AG04450 (cell line): Measurements from ENCODE around the gene RPA1. TPM values are rescaled to one million over a fixed set of nuclear protein-coding genes. Genes with fewer than 3 reads are reported as not detected.

Experiments
- CTCF ChIA-PET: fragments of 300-600, 350-600 bp; formaldehyde crosslinking; extraction: SDS; loops from one replicate; lab custom pipeline; 2022; ENCODE audit warnings: antibody characterized with exemption, inconsistent platforms; lab: Charles Lee
- POLR2A ChIA-PET: fragments of 350-600 bp; formaldehyde crosslinking; extraction: SDS; loops from one replicate; lab custom pipeline; 2021; ENCODE audit warnings: antibody characterized with exemption, inconsistent platforms; lab: Yijun Ruan, JAX
- DNase-seq: peaks from one replicate; pipeline ENCODE4 v3.0.0-alpha.2; 2011; ENCODE audit warnings: low read depth, low spot score
- H3K27ac ChIP-seq: one replicate; pipeline ENCODE4 v1.5.1; 2012; ENCODE audit warnings: low read depth, low read length, control low read depth
- H3K27me3 ChIP-seq: one replicate; pipeline ENCODE4 v1.6.0; 2012; ENCODE audit warnings: low read length; ENCODE audit not compliant: control insufficient read depth, insufficient read depth
- H3K4me3 ChIP-seq: 2 replicates; pipeline ENCODE4 v1.5.1; 2011; ENCODE audit warnings: mild to moderate bottlenecking, low read depth, low read length, control low read depth
- H3K9me3 ChIP-seq: 2 replicates; pipeline ENCODE4 v1.5.1; 2012; ENCODE audit warnings: low read length; ENCODE audit not compliant: control insufficient read depth, insufficient read depth
- polyA plus RNA-seq: library from polyadenylated mRNA; depleted of rRNA; stranded (reverse); fragments of >200 nt; gene quantifications from 2 replicates; pipeline ENCODE4 v1.2.3, GENCODE V29; 2011
- TF ChIP-seq, protein P1 (sequence below): IDR thresholded peaks from 2 replicates; pipeline ENCODE4 v1.5.1; 2011; ENCODE audit warnings: low read depth, low read length, control low read depth, inconsistent platforms

Gene RPA1
- polyA plus RNA-seq, 1 experiment: 56.4 TPM

GRCh38 chr17:1871756-1872155, 42.0 kb downstream of the RPA1 start:
- no peaks in the 10 kb centered on the region for H3K9me3 ChIP-seq
- CTCF ChIA-PET: no interaction called here
- POLR2A ChIA-PET: no interaction called here
- H3K27me3 ChIP-seq: no peaks in the 10 kb centered on the region
- no peak for DNase-seq
- H3K27ac ChIP-seq: no peak overlapping the region
- TF ChIP-seq, protein P1, sequence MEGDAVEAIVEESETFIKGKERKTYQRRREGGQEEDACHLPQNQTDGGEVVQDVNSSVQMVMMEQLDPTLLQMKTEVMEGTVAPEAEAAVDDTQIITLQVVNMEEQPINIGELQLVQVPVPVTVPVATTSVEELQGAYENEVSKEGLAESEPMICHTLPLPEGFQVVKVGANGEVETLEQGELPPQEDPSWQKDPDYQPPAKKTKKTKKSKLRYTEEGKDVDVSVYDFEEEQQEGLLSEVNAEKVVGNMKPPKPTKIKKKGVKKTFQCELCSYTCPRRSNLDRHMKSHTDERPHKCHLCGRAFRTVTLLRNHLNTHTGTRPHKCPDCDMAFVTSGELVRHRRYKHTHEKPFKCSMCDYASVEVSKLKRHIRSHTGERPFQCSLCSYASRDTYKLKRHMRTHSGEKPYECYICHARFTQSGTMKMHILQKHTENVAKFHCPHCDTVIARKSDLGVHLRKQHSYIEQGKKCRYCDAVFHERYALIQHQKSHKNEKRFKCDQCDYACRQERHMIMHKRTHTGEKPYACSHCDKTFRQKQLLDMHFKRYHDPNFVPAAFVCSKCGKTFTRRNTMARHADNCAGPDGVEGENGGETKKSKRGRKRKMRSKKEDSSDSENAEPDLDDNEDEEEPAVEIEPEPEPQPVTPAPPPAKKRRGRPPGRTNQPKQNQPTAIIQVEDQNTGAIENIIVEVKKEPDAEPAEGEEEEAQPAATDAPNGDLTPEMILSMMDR: no peak
- H3K4me3 ChIP-seq: no peak overlapping the region

DNA sequence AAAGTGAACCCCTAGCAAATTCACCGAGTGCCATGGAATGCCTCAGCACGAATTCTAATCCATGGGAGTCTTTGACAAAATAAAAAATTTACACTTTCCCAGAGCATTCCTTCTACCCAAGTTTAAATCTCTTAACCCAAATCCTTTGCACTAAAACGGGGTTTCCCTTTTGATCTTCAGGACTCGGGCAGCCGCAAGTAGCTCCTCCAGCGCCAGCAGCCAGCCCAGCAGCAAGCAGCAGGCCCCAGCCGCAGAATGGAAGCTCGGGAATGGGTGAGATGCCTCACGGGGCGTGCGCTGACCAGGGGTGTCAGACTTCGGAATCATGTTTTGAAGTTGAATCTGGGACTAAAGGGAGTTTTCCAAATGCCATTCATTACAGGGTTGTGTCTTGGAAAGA, 42.4 kb downstream of the RPA1 start:
- H3K27ac ChIP-seq: no peak overlapping the region
- CTCF ChIA-PET: no interaction called here
- no peaks in the 10 kb centered on the region for H3K27me3 ChIP-seq

DNA sequence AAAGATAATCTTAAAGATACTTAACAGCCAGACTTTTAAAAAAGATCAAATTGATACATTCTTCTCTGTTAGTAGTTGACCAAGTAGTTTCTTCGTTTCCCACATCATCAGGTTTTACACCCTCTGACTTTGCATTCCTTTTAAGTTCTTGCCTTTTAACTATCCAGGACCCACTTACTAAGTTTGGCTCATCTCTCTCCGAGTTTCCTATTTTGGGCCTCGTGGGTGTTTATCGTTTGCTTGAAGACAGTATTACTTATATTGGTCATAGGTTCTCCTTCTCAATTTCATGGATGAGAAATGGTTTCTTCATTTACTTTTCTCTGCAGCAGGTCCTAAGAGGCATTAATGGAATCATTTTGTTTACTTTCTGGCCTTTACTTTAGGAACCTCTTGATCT, 43.2 kb downstream of the RPA1 start:
- Histone ChIP-seq H3K27ac (no peak overlapping the region), H3K4me3 (no peak overlapping the region), H3K27me3 (no peaks in the 10 kb centered on the region), H3K9me3 (no peaks in the 10 kb centered on the region)
- TF ChIP-seq, protein P1: no peak
- ChIA-PET CTCF (no interaction called here), POLR2A (no interaction called here)
- no peak for DNase-seq

More for the DNA sequence above, 42.4 kb downstream of the RPA1 start:
- TF ChIP-seq, protein P1: no peak
- POLR2A ChIA-PET: no interaction called here
- no peak overlapping the region for H3K4me3 ChIP-seq
- DNase-seq: no peak
- H3K9me3 ChIP-seq: no peaks in the 10 kb centered on the region

DNA sequence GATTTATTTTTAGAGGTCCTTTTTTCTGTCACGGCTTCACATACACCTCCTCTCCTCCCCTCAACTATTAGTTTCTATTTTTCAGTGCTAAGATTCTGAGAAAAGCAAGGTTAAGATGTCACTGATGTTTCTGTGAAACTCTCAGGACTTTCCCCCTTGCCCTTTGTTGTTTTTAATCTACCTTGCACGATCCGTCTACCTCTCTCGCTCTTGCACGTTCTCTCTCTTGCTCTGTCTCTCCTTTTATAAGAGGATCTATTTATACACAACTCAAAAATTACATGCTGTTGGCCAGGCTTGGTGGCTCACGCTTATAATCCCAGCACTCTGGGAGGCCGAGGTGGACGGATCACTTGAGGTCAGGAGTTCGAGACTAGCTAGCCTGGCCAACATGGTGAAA, 43.6 kb downstream of the RPA1 start:
- ChIA-PET CTCF (no interaction called here), POLR2A (no interaction called here)
- TF ChIP-seq, protein P1: no peak
- H3K27ac ChIP-seq: no peak overlapping the region
- H3K4me3 ChIP-seq: no peak overlapping the region
- H3K27me3 ChIP-seq: no peaks in the 10 kb centered on the region
- DNase-seq: no peak
- no peaks in the 10 kb centered on the region for H3K9me3 ChIP-seq

DNA sequence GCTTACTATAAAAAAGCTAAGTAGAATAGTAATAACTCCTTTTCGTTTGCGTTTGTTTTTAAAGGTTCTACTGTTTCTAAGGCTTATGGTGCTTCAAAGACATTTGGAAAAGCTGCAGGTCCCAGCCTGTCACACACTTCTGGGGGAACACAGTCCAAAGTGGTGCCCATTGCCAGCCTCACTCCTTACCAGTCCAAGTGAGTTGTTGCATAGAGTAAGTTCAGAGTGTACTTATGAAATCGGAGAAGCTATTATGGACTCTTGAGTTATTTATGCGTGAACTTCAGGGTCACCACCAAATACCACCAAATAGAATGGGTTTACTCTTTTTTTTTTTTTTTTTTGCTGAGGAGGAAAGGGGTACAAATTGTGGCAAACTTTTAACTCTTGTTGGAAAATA, 45.8 kb downstream of the RPA1 start:
- no peak for DNase-seq
- no peaks in the 10 kb centered on the region for H3K27me3 ChIP-seq
- H3K9me3 ChIP-seq: no peaks in the 10 kb centered on the region
- no peak overlapping the region for H3K27ac ChIP-seq
- ChIA-PET POLR2A (no interaction called here), CTCF (no interaction called here)
- TF ChIP-seq, protein P1: no peak
- H3K4me3 ChIP-seq: no peak overlapping the region
